Limb (tissue), 2 donors: ENCODE data around the gene PDCD5.
"Not testable (repeated sequence)": the region's sequence is repeated elsewhere in the genome, so short reads cannot be mapped to it uniquely, and the experiment has no call there.

ENCODE experiments used
- DNase-seq, 2 donors: peaks; one replicate each; pipeline ENCODE4 v3.0.0-alpha.2; 2016; ENCODE audit errors: extremely low spot score in 2 of 2

Gene PDCD5

GRCh38 chr19:32580901-32581704 lies at the start of gene PDCD5:
Gene PDCD5 (plus strand): TSS chr19:32581190. CDS start chr19:32581262, 72 bp downstream.
- DNase-seq: peak; percentile 95 to 99

- DNase-seq: no peak
Measured at GRCh38 chr19:32532233-32532632, 48.8 kb upstream of the PDCD5 start.

- no peak for DNase-seq
Measured at GRCh38 chr19:32537580-32537979, 43.4 kb upstream of the PDCD5 start.

- no peak for DNase-seq
Measured at GRCh38 chr19:32539240-32539916, 41.6 kb upstream of the PDCD5 start.

GRCh38 chr19:32540621-32541020 lies 40.4 kb upstream of the PDCD5 start:
- DNase-seq: no peak

GRCh38 chr19:32541376-32541775 lies 39.6 kb upstream of the PDCD5 start:
- not testable (repeated sequence) for DNase-seq

- DNase-seq: no peak
Measured at GRCh38 chr19:32542477-32543108, 38.4 kb upstream of the PDCD5 start.

- DNase-seq: no peak
Measured at GRCh38 chr19:32543115-32543900, 37.7 kb upstream of the PDCD5 start.

- DNase-seq: no peak
Measured at GRCh38 chr19:32544917-32545316, 36.1 kb upstream of the PDCD5 start.

- no peak for DNase-seq
Measured at GRCh38 chr19:32550666-32551065, 30.3 kb upstream of the PDCD5 start.

- DNase-seq: no peak
Measured at GRCh38 chr19:32555786-32556185, 25.2 kb upstream of the PDCD5 start.

GRCh38 chr19:32558607-32559228 lies 22.3 kb upstream of the PDCD5 start:
- no peak for DNase-seq

- no peak for DNase-seq
Measured at GRCh38 chr19:32563761-32564160, 17.2 kb upstream of the PDCD5 start.

- DNase-seq: no peak
Measured at GRCh38 chr19:32566246-32566830, 14.7 kb upstream of the PDCD5 start.

- DNase-seq: no peak
Measured at GRCh38 chr19:32567486-32567885, 13.5 kb upstream of the PDCD5 start.

- DNase-seq: peak; percentile 52 to 65
Measured at GRCh38 chr19:32570081-32570785, 10.8 kb upstream of the PDCD5 start.

GRCh38 chr19:32571471-32572075 lies 9.4 kb upstream of the PDCD5 start:
- DNase-seq: not testable (repeated sequence)

GRCh38 chr19:32572700-32573491 lies 8.1 kb upstream of the PDCD5 start:
- DNase-seq: not testable (repeated sequence)

GRCh38 chr19:32573492-32573794 lies 7.5 kb upstream of the PDCD5 start:
- DNase-seq: no peak
